Neural cell (in vitro differentiated cells): Measurements from ENCODE around the gene TEX11. TPM values are rescaled to one million over a fixed set of nuclear protein-coding genes. Genes with fewer than 3 reads are reported as not detected.
"Not testable (repeated sequence)": the region's sequence is repeated elsewhere in the genome, so short reads cannot be mapped to it uniquely, and the experiment has no call there.

Experiments
- H2AFZ ChIP-seq: fragments of 200-600, 300-800 bp; sonication (generic), shearing (Covaris generic); 2 replicates; pipeline ENCODE4 v1.6.0; 2014; ENCODE audit warnings: low read depth, mild to moderate bottlenecking, antibody characterized with exemption, low read length, moderate library complexity
- H3F3A ChIP-seq: fragments of 200-600 bp; shearing (Covaris generic); 2 replicates; pipeline ENCODE4 v1.6.1; 2016; ENCODE audit warnings: mild to moderate bottlenecking, moderate library complexity, mixed read lengths, antibody characterized with exemption, low read length; ENCODE audit not compliant: insufficient read depth, poor library complexity, severe bottlenecking
- H3K27ac ChIP-seq: fragments of 200-600, 300-800 bp; sonication (generic), shearing (Covaris generic); 2 replicates; pipeline ENCODE4 v1.5.1; 2014; ENCODE audit warnings: mild to moderate bottlenecking, low read length, moderate library complexity
- H3K27me3 ChIP-seq: fragments of 300-800, 200-600 bp; sonication (generic), shearing (Covaris generic); 2 replicates; pipeline ENCODE4 v1.6.0; 2014; ENCODE audit warnings: mild to moderate bottlenecking, low read depth, low read length, moderate library complexity; ENCODE audit not compliant: insufficient read depth
- H3K36me3 ChIP-seq: fragments of 300-800, 200-600 bp; sonication (generic), shearing (Covaris generic); 2 replicates; pipeline ENCODE4 v1.5.1; 2014; ENCODE audit warnings: mild to moderate bottlenecking, antibody characterized with exemption, low read length, moderate library complexity; ENCODE audit not compliant: insufficient read depth
- H3K4me2 ChIP-seq: fragments of 300-800, 200-600 bp; sonication (generic), shearing (Covaris generic); 2 replicates; pipeline ENCODE4 v1.6.0; 2014; ENCODE audit warnings: mild to moderate bottlenecking, low read length
- H3K4me3 ChIP-seq: fragments of 300-800, 200-600 bp; sonication (generic), shearing (Covaris generic); 2 replicates; pipeline ENCODE4 v1.5.1; 2014; ENCODE audit warnings: mild to moderate bottlenecking, low read length, moderate library complexity
- H3K79me2 ChIP-seq: fragments of 200-600 bp; shearing (Covaris generic); replicated peaks from 2 replicates; pipeline ENCODE4 v1.6.0; 2014; ENCODE audit warnings: mild to moderate bottlenecking, low read length, moderate library complexity; ENCODE audit not compliant: insufficient read depth
- H3K9ac ChIP-seq: fragments of 300-800, 200-600 bp; sonication (generic), shearing (Covaris generic); 2 replicates; pipeline ENCODE4 v1.6.1; 2016; ENCODE audit warnings: mild to moderate bottlenecking, low read length, mixed read lengths
- H3K9me2 ChIP-seq: fragments of 200-600 bp; shearing (Covaris generic); 2 replicates; pipeline ENCODE4 v1.6.1; 2016; ENCODE audit warnings: mild to moderate bottlenecking, low read length, mixed read lengths; ENCODE audit not compliant: insufficient read depth
- H3K9me3 ChIP-seq: fragments of 200-600, 300-800 bp; sonication (generic), shearing (Covaris generic); 2 replicates; pipeline ENCODE4 v1.6.1; 2016; ENCODE audit warnings: mild to moderate bottlenecking, mixed run types, low read length, moderate library complexity, mixed read lengths
- H4K20me1 ChIP-seq: fragments of 200-600 bp; shearing (Covaris generic); 2 replicates; pipeline ENCODE4 v1.6.1; 2016; ENCODE audit warnings: mild to moderate bottlenecking, mixed run types; ENCODE audit not compliant: insufficient read depth
- EP300 ChIP-seq: fragments of 450-650 bp; conservative IDR thresholded peaks from 2 replicates; pipeline ENCODE4 v1.6.1; 2014; ENCODE audit warnings: antibody characterized with exemption, mild to moderate bottlenecking, moderate library complexity; ENCODE audit not compliant: poor library complexity, severe bottlenecking
- EZH2 ChIP-seq: fragments of 200-600, 300-800 bp; shearing (Covaris generic), sonication (generic); IDR thresholded peaks from 2 replicates; pipeline ENCODE4 v1.6.1; 2014; ENCODE audit warnings: antibody characterized with exemption, low read length, borderline replicate concordance, mild to moderate bottlenecking; ENCODE audit not compliant: insufficient read depth, poor library complexity, severe bottlenecking
- MXI1 ChIP-seq: fragments of 450-650 bp; conservative IDR thresholded peaks from 2 replicates; pipeline ENCODE4 v1.6.1; 2014; ENCODE audit warnings: antibody characterized with exemption, mild to moderate bottlenecking; ENCODE audit not compliant: poor library complexity, severe bottlenecking
- POLR2AphosphoS5 ChIP-seq: IDR thresholded peaks from 2 replicates; pipeline ENCODE4 v1.6.1; 2012
- RAD21 ChIP-seq: fragments of 450-650 bp; conservative IDR thresholded peaks from 2 replicates; pipeline ENCODE4 v1.6.1; 2014; ENCODE audit warnings: antibody characterized with exemption, mild to moderate bottlenecking, moderate library complexity
- SMC3 ChIP-seq: fragments of 450-650 bp; conservative IDR thresholded peaks from 2 replicates; pipeline ENCODE4 v1.6.1; 2014; ENCODE audit warnings: antibody characterized with exemption, mild to moderate bottlenecking, moderate library complexity; ENCODE audit not compliant: poor library complexity
- TAF1 ChIP-seq: IDR thresholded peaks from 2 replicates; pipeline ENCODE4 v1.6.1; 2012; ENCODE audit warnings: low read depth
- polyA plus RNA-seq: library from polyadenylated mRNA; depleted of rRNA; stranded (reverse); fragments of >200 nt; gene quantifications from 2 replicates; pipeline ENCODE4 v1.2.3, GENCODE V29; 2014
- TF ChIP-seq, protein P1 (sequence below): fragments of 450-650 bp; IDR thresholded peaks from 2 replicates; pipeline ENCODE4 v1.5.1; 2014; ENCODE audit warnings: antibody characterized with exemption, mild to moderate bottlenecking, moderate library complexity; ENCODE audit not compliant: poor library complexity, severe bottlenecking
- TF ChIP-seq, protein P2 (sequence below): IDR thresholded peaks from 2 replicates; pipeline ENCODE4 v1.6.1; 2012; ENCODE audit warnings: borderline replicate concordance

TEX11 gene
- polyA plus RNA-seq, 1 donor from 2014 or later = not detected

DNA sequence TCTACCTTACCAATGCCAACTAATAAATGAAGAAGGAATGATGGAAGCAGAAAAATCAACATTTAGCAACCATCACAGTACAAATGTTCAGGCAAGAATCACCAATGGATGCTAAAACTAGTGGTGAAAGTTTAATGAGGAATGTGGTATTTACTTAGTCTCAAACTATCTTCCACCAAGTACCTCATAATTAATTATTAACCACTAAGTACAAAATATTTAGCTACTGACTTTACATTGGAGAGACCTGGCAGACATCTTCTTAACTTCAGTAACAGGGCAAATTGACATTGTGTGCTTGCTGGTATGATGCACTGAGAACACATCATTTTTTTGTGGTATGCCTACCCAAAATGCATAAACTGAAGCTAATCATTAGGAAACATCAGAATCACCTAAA lies 381.5 kb downstream of the TEX11 start:
- Histone ChIP-seq H3K9ac (no peak overlapping the region), H3K4me2 (no peak overlapping the region), H3K9me3 (no peaks in the 10 kb centered on the region), H3K27ac (no peak overlapping the region), H3K79me2 (no peaks in the 10 kb centered on the region), H3K4me3 (no peak overlapping the region), H3K27me3 (no peaks in the 10 kb centered on the region), H4K20me1 (no peaks in the 10 kb centered on the region), H2AFZ (no peak overlapping the region), H3K36me3 (no peaks in the 10 kb centered on the region), H3K9me2 (no peaks in the 10 kb centered on the region), H3F3A (no peaks in the 10 kb centered on the region)
- TF ChIP-seq EZH2 (no peak), SMC3 (no peak), POLR2AphosphoS5 (no peak), EP300 (no peak), TAF1 (no peak), RAD21 (no peak), MXI1 (no peak)
- TF ChIP-seq, protein P1, sequence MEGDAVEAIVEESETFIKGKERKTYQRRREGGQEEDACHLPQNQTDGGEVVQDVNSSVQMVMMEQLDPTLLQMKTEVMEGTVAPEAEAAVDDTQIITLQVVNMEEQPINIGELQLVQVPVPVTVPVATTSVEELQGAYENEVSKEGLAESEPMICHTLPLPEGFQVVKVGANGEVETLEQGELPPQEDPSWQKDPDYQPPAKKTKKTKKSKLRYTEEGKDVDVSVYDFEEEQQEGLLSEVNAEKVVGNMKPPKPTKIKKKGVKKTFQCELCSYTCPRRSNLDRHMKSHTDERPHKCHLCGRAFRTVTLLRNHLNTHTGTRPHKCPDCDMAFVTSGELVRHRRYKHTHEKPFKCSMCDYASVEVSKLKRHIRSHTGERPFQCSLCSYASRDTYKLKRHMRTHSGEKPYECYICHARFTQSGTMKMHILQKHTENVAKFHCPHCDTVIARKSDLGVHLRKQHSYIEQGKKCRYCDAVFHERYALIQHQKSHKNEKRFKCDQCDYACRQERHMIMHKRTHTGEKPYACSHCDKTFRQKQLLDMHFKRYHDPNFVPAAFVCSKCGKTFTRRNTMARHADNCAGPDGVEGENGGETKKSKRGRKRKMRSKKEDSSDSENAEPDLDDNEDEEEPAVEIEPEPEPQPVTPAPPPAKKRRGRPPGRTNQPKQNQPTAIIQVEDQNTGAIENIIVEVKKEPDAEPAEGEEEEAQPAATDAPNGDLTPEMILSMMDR = no peak
- TF ChIP-seq, protein P2, sequence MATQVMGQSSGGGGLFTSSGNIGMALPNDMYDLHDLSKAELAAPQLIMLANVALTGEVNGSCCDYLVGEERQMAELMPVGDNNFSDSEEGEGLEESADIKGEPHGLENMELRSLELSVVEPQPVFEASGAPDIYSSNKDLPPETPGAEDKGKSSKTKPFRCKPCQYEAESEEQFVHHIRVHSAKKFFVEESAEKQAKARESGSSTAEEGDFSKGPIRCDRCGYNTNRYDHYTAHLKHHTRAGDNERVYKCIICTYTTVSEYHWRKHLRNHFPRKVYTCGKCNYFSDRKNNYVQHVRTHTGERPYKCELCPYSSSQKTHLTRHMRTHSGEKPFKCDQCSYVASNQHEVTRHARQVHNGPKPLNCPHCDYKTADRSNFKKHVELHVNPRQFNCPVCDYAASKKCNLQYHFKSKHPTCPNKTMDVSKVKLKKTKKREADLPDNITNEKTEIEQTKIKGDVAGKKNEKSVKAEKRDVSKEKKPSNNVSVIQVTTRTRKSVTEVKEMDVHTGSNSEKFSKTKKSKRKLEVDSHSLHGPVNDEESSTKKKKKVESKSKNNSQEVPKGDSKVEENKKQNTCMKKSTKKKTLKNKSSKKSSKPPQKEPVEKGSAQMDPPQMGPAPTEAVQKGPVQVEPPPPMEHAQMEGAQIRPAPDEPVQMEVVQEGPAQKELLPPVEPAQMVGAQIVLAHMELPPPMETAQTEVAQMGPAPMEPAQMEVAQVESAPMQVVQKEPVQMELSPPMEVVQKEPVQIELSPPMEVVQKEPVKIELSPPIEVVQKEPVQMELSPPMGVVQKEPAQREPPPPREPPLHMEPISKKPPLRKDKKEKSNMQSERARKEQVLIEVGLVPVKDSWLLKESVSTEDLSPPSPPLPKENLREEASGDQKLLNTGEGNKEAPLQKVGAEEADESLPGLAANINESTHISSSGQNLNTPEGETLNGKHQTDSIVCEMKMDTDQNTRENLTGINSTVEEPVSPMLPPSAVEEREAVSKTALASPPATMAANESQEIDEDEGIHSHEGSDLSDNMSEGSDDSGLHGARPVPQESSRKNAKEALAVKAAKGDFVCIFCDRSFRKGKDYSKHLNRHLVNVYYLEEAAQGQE = no peak

DNA sequence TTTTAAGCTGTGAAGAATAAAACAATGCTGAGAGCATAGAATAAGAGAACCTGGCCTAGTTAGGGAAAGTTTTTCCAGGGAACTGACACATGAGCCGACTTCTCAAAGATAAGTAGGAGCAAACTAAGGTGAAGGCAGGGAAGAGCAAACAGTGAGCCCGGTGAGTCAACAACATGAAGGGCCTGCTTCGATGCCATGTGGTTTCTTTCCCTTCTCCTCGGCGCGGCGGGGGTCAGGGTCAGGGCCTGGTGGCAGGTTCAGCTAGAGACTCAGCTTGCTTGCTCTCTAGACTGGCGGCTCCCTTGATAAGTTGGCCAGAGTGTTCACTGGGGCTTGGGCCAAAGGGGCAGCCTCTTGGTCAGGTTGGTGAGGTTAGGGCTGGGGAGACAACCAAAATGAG lies 382.8 kb downstream of the TEX11 start:
- H3K9ac ChIP-seq = no peak overlapping the region
- TF ChIP-seq EP300 (no peak), MXI1 (no peak), TAF1 (no peak), SMC3 (no peak), EZH2 (no peak), RAD21 (no peak), POLR2AphosphoS5 (no peak)
- TF ChIP-seq, protein P1 = no peak
- TF ChIP-seq, protein P2 = no peak
- no peaks in the 10 kb centered on the region for H3K27me3 ChIP-seq
- no peaks in the 10 kb centered on the region for H3K36me3 ChIP-seq
- no peaks in the 10 kb centered on the region for H3K9me2 ChIP-seq
- H2AFZ ChIP-seq = no peak overlapping the region
- no peak overlapping the region for H3K27ac ChIP-seq
- H3K9me3 ChIP-seq = no peaks in the 10 kb centered on the region
- no peaks in the 10 kb centered on the region for H4K20me1 ChIP-seq
- no peak overlapping the region for H3K4me3 ChIP-seq
- H3K4me2 ChIP-seq = no peak overlapping the region
- H3K79me2 ChIP-seq = no peaks in the 10 kb centered on the region
- H3F3A ChIP-seq = no peaks in the 10 kb centered on the region

DNA sequence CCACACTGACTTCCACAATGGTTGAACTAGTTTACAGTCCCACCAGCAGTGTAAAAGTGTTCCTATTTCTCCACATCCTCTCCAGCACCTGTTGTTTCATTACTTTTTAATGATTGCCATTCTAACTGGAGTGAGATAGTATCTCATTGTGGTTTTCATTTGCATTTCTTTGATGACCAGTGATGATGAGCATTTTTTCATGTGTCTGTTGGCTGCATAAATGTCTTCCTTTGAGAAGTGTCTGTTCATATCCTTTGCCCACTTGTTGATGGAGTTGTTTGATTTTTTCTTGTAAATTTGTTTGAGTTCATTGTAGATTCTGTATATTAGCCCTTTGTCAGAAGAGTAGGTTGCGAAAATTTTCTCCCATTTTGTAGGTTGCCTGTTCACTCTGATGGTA lies 392.8 kb downstream of the TEX11 start:
- not testable (repeated sequence) for H2AFZ ChIP-seq, H3F3A ChIP-seq, H3K4me2 ChIP-seq, H3K27me3 ChIP-seq, H3K9me3 ChIP-seq, H3K9ac ChIP-seq, H4K20me1 ChIP-seq, H3K79me2 ChIP-seq, H3K4me3 ChIP-seq, H3K9me2 ChIP-seq, H3K36me3 ChIP-seq, H3K27ac ChIP-seq
